NCI-H748 (cell line): ENCODE measurements around the gene FARP2.

Source experiments
- DNase-seq: peaks from one replicate; lab custom pipeline; 2025; ENCODE audit not compliant: unreplicated experiment; lab: John Stamatoyannopoulos, UW

The FARP2 gene

GRCh38 chr2:241482126-241482955 lies 126.3 kb downstream of the FARP2 start:
- no peak for DNase-seq

- DNase-seq: no peak
These were observed 127.2 kb downstream of the FARP2 start for GRCh38 chr2:241483305-241483704.

GRCh38 chr2:241485172-241485911 lies 129.3 kb downstream of the FARP2 start:
- no peak for DNase-seq

DNA sequence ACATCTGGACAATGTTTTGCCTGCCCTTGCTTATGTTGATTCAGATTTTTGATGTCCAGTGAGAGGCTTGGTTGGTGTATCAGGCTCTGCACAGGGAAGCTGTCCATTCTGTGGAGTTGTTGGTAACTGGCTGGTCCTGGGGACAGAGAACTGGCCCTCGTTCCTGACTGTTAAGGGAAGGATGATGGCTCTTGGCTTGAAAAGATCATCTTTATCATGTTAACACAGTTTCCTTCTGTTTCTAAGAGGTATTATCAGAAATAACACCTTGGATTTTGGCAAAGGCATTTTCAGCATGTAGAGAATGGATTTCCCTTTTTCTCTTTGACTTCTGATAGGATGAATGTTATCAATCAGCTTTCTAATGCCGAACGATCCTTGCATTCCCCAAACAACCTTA lies 133.0 kb downstream of the FARP2 start:
- no peak for DNase-seq

- no peak for DNase-seq
These were observed 133.9 kb downstream of the FARP2 start for GRCh38 chr2:241489733-241490680.

GRCh38 chr2:241490825-241491506 lies 134.9 kb downstream of the FARP2 start:
- no peak for DNase-seq

DNA sequence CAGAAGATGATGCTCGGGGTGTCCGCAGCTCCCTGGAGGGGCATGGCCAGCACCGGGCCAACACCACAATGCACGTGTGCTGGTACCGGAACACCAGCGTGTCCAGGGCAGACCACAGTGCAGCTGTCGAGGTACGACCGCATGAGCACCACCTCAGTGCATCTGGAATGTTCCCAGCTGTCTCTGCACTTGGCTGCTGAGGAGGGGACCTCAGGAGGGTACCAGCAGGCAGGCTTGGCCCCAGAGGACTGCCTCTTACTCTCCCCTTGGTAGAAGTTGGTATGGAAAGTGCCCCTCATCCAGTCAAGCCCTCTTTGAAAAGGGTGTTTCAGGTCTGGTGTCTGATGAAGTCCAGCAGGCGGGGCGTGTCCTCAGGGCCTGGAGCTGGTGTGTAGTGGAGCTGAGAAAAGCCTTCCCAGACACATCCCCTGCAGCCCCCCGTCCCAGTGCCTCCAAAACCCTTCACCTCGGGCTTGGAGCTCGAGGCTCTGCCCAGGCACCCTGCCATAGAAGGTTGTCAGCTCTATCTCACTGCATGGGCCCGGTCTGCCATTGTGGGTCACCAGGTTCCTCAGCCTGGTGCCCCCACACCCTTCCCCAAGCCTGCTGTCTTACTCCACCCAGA lies 135.6 kb downstream of the FARP2 start:
- DNase-seq: no peak

DNA sequence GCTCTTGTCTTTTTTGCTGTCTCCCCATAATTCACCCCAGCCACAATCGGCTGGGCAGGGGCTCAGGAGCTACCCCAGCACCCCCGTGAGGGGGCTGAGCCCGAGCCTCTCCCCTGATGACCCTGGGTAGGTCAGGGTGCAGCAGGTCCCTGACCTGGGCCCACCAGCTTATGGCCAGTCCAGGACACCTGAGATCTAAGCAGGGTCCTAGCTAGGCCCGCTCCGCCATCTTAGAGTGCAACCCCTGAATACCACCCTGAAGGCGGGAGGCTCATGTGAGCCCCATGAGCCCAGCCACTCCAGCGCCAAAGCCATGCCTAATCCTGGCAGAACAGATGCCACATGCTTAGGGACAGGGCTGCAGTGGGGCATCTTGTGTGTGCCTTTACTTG lies 136.1 kb downstream of the FARP2 start:
- DNase-seq: no peak

DNA sequence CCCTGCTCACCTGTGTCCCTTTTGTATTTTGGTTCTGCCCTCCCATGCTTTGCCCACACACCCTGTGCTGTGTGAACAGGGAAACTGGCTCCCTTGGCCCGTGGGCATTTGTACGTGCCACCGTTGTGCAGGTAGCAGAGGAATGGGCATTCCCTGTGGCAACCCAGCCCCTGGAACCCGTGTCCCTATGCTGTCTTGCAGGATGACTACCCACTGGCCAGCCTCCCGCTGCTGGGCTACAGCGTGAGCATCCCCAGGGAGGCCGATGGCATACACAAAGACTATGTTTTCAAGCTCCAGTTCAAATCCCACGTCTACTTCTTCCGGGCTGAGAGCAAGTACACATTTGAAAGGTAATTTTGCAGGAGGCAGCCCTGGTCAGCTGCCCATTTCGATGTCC lies 137.0 kb downstream of the FARP2 start:
- no peak for DNase-seq

- DNase-seq: no peak
These were observed 138.3 kb downstream of the FARP2 start for GRCh38 chr2:241494311-241494908.

- DNase-seq: no peak
These were observed 139.3 kb downstream of the FARP2 start for GRCh38 chr2:241495172-241496002.

DNA sequence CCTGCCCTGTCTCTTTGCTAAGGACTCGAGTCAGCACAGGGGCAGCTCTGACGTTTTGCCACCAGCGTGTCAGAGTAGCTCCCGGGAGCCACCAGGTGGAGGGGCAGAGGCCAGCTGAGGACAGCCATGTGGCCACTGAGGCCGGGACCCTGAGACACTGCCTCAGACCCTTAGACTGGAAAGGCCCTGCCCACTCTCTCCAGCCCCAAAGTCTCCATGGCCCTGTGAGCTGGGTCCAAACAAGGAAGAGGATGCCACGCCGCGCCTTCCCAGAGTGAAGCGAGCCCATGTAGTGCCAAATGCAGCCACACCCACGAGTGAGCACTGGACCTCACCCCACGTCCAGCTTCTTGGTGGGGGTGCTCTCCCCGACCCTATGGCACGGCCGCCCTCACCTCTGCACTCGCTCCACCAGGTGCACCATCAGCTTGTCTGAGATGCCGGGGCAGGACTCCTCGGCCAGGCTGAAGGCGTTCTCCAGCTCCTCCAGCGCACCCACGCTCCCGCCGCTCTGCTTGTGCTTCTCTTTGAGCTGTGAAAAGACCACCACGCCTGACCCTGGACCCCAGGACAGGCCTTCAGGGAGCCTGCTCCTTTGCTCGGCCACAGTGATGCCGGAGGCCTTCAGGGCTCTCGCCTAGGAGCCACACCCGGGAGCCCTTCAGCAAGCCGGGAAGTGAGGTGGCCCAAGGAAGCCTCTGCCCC lies 140.1 kb downstream of the FARP2 start:
- DNase-seq: no peak

DNA sequence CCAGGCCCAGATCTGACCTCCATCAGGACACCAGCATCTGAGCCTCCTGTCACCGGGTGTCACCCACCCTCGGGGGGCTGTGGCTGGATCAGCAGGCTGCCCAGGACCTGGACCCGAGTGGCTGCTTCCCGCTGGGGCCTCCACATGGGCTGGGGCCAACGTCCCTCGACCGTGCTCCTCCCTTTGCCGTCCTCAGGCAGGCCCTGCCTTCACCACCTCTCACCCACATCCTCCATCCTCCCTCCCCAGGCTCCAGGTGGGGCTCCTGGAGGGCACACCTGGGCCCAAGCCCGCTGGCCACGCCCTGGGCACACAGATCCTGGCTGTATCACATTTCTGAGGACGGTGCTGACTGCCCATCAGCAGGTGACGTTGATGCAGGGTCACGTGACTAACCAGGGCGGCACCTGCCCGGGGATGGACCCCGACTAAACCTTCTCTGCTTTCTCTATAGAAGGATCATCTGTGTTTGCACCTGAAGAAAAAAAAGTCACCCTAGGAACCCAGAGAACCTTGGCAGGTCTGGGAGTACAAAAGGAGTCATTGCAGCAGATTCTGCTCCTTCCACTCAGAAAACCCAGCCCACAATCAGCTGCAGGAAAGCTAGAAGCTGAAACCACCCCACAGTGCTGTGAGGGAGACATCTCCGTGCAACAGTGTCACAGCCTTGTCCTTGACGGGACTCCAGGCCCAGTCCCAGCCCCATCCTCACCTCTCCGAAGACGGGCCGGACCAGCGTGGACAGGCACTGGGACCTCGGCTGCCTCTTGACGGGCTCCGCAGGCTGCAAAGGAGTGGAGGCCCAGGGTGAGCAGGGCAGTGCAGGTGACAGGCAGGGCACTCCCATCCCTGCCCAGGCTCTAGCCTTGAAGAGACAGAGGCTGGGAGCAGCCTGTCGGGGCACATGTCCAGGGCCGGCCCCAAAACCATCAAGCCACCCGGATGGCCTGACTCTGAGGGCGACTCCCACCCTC lies 141.1 kb downstream of the FARP2 start:
- peak; percentile 88 for DNase-seq

DNA sequence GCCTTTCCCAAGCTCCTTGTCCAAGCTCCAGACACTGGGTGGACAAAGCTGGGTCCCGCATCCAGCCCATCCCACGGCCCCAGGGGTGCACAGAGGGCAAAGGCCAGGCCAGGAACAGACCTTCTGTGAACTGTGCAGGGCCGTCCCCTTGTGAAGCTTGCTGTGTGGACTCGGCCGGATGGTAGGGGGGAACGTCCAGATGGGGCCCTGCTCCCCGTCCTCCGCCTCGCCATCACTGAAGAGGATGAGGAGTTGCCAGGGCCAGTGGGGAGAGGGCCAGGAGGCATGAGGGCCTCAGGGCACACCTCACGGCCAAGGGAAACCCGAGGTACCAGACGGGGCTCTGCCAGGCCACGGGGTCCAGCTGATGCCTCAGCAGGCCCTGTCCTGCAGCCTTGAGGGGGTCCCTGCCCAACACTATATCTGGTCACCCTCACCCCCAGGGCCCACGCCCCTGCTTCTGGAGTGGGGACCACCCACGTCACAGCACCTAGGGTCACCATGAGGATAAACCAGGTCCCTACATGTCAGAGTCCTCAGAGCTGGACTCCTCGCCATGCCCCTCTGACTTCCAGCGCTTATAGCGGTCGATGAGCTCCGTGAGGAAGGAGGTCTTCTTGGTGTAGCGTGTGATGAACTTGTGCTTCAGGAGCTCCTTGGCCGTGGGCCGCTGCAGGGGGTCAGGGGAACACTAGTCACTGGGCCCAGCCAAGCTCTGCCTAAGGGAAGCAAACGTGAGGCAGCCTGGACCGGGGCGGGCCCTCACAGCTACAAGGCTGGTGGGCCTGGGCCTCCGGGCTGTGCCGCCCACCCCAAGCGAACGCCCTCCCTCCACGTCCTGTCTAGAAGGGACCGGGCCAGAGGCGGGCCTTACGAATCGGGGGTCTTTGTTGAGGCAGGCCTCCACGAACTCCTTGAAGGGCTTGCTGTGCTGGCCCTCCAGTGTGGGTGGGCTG lies 142.3 kb downstream of the FARP2 start:
- DNase-seq: no peak

DNA sequence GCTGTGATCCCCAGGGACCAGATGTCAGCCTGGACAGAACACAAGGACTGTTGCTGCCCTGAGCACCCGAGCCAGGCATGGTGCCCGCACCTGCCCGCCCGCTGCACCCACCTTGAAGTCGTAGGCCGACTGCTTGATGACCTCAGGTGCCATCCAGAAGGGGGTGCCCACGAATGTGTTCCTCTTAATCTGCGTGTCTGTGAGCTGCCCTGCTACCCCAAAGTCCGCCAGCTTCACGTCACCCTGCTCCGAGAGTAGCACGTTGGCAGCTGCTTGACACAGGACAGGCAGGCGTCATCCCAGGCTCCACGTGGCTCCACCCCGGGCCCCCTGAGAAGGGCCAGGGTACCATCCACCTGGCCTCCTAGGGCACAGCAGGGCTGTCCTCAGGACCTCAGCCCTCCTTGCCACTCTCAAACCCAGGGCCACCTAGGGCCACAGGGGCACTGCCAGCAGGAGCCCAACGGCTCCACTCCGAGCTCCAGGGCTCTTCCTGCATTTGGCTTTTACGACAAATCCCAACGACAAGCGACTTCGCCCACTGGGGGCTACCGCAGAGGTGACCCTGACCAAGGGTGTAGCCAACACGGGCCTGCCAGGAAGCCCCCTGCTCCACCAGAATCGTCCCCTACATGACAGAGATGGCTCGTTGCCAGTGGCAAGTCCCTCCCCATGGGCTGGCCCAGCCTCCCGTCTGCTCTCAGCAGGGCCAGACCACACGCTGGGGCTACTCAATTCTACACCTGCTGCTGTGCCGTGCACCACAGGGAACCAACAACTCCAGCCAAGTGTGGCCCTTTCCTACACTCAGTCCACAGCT lies 143.3 kb downstream of the FARP2 start:
- DNase-seq: peak; percentile 28
